Measurements from ENCODE around the gene TBCD. TPM values are rescaled to one million over a fixed set of nuclear protein-coding genes. Genes with fewer than 3 reads are reported as not detected.

The TBCD gene
- total RNA-seq, 1 experiment from 2014 or later, result 17.4 TPM

GRCh38 chr17:82883419-82884031 lies 131.7 kb downstream of the TBCD start:
- no peak for DNase-seq (ENCODE audit: low read depth)

GRCh38 chr17:82884341-82884969 lies 132.6 kb downstream of the TBCD start:
- DNase-seq (ENCODE audit: low read depth), result no peak

- no peak for DNase-seq (ENCODE audit: low read depth)
Observed at GRCh38 chr17:82884970-82885353, 133.1 kb downstream of the TBCD start.

DNA sequence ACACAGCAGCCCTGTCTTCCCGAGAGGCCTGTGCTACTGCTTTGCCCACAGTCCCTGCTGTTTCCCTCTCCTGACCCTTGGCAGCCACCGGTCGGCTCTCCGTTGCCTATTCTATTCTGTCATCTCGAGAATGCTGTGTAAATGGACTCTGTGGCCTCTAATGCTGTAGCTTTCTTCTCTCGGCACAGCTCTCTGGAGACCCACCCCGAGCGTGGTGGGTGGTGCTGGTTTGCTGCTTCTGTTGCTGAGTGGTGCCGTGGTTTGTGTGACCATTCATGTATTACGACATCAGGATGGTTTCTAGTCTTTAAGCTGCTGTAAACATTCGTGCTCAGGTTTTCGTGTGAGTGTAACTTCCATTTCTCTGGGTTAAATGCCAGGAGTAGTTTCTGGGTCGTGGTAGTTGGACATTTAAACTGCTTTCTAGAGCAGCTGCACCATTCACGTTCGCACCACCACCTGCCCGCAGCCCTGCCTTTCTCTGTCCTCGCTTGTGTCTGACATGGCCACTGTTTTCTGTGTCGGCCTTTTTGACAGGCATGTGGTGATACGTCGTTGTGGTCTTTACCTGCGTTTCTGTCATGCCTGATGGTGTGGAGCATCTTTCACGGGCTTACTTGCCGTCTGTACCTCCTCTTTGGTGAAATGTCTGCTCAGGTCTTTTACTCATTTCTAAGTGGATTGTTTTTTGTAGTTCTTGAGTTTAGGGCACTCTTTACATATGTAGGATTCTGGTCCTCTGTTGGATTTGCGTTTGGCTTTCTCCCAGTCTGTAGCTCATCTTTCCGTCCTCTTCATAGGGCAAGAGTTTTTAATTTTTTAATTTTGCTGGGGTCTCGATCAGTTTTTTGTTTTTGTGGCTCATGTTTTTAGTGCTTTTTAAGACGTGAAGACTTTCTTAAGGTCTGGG lies 135.6 kb downstream of the TBCD start:
- DNase-seq (ENCODE audit: low read depth), result no peak

- no peak for DNase-seq (ENCODE audit: low read depth)
Observed at GRCh38 chr17:82888583-82889495, 137.0 kb downstream of the TBCD start.

DNA sequence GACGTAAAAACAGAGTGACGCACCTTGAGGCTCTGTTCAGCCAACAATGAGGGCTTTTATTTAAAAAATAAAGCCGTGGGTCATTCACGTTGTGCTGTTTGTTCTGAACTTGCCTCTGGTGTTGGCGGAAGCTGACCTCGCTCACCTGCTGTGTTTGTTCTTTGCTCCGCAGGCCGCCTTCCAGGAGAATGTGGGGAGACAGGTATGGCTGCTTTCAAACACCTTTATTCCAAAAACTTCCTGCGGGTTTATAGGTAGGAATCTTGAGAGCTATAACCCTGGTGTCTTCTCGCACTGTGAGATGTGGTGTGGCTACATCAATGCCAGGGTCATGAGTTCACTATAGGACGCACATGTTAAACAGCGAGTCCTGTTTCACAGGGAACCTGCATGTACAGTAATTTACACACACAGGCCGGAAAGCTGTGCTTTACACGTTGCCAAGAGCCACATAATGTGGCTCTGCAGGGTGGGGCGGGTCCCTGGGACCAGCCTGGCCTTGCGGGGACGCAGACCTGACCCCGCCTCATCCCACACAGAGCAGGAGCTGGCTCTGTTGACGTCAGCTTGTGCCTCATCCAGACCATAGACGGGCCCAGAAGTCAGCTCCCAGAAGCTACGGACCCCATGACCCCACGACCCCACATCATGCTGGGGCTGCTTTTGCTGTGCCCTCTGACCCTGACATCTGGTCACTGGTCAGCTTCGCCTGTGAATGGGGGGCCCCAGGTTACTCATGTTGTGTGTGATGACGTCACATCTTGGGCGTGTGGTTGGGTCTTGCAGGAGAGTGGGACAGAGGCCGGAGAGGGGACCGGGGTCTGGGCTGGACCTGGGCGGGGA lies 137.9 kb downstream of the TBCD start:
- no peak for DNase-seq (ENCODE audit: low read depth)

GRCh38 chr17:82890339-82890730 lies 138.5 kb downstream of the TBCD start:
- DNase-seq (ENCODE audit: low read depth), result no peak

DNA sequence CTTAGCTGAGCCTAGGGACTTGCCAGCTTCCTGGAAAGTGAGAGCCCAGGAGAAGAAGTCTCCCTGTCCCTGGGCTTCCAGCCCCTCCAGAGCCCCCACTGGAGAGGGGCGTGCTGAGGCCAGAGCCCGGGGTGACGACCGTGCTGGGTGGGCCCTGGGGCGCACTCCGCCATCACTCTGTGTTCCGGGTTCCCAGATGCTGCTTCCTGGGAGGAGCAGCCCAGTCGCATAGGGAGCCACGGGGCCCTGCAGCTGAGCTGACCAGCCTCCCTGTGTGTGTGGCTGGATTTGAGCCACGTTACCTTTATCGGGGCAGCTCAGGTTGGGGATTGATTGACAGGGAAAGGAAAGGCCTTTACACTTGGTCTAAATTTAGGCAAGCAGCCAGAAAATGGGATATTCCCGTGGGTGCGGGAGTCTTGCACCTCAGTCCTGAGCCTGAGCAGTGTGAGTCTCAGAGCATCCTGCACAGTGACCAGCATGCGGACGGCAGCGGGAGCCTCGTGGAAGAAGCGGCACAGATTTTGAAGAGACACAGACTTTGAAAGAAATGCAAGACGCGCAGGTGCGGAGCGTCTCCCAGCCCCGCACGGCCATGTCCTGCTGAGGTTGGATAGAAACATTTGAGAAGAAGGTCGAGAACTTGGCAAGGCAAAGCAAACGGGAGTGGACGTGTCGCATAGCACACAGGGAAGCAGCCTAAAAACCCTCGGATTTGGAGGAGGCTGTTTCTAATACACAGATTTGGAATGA lies 139.2 kb downstream of the TBCD start:
- DNase-seq (ENCODE audit: low read depth), result no peak

- no peak for DNase-seq (ENCODE audit: low read depth)
Observed at GRCh38 chr17:82891911-82892310, 140.0 kb downstream of the TBCD start.

GRCh38 chr17:82892899-82893565 lies 141.2 kb downstream of the TBCD start:
- no peak for DNase-seq (ENCODE audit: low read depth)

GRCh38 chr17:82893779-82894178 lies 141.9 kb downstream of the TBCD start:
- no peak for DNase-seq (ENCODE audit: low read depth)

- DNase-seq (ENCODE audit: low read depth), result no peak
Observed at GRCh38 chr17:82894389-82894788, 142.5 kb downstream of the TBCD start.

- DNase-seq (ENCODE audit: low read depth), result no peak
Observed at GRCh38 chr17:82895087-82895486, 143.2 kb downstream of the TBCD start.

- DNase-seq (ENCODE audit: low read depth), result no peak
Observed at GRCh38 chr17:82896071-82897000, 144.5 kb downstream of the TBCD start.

DNA sequence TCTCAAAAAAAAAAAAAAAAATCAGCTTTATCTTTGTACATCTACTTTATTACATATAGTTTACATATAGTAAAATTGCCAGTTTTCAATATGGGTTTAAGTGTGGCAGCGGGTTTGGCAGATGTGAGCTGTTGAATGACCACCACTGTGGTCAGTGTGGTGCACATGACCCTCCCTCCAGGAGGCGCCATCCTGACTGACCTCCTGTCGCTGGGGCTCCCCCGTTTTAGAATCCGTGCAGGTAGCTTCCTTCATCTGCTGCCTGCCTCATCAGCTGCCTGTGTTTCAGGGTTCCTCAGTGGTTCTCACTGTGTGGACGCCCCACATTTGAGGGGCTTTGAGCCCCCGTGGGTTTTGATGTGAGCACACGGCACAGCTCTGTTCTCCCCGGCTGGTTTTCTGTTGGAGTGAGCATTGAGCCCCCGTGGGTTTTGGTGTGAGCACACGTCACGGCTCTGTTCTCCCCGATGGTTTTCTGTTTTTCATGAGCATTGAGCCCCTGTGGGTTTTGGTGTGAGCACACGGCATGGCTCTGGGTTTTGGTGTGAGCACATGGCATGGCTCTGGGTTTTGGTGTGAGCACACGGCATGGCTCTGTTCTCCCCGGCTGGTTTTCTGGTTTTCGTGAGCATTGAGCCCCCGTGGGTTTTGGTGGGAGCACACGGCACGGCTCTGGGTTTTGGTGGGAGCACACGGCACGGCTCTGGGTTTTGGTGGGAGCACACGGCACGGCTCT lies 145.8 kb downstream of the TBCD start:
- no peak for DNase-seq (ENCODE audit: low read depth)

DNA sequence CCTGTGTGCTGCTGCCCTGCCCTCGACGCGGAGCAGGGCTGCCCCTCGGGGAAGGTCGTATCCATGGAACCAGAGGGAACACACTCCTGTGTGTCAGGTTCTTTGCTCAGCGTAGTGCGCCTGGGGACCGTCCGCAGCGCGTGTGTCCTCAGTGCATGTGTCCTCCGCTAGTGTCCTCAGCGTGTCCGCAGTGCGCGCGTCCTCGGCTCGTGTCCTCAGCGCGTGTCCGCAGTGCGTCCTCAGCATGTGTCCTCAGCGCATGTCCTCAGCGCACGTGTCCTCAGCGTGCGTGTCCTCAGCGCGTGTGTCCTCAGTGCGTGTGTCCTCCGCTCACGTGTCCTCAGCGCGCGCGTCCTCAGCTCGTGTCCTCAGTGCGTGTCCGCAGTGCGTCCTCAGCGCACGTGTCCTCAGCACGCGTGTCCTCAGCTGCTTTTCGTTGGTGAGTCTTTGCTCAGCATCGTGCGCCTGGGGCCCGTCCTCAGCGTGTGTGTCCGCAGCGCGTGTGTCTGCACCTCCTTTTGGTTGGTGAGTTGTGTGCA lies 147.2 kb downstream of the TBCD start:
- DNase-seq (ENCODE audit: low read depth), result no peak

DNA sequence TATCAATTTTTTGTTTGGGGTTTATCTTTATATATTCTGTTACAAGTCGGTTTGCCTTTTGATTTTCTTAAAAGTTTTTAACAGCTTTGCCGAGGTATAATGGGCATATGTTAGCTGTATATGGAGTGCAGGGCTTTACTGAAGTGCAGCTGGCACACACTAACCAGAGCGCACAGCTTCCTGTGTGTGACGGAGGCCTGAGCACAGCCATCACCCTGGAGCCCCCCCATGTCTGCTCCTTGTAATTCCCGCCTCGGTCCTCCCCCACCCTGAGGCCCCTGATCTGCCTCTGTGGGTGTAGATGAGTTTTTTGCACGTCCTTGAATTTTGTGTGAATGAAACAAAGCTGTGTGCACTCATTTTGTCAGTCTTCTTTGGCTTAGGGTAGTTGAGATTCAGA lies 148.1 kb downstream of the TBCD start:
- DNase-seq (ENCODE audit: low read depth), result no peak
